H1 (cell line): ENCODE measurements around the gene ARID4B. TPM values are rescaled to one million over a fixed set of nuclear protein-coding genes. Genes with fewer than 3 reads are reported as not detected.

Experiments used
- CBX8 ChIP-seq: fragments of 300-800, 300-1000 bp; sonication (generic); IDR thresholded peaks from 2 replicates; pipeline ENCODE4 v1.7.1; 2016; ENCODE audit warnings: low read depth, low read length, borderline replicate concordance
- CREB1 ChIP-seq: IDR thresholded peaks from 2 replicates; pipeline ENCODE4 v1.6.1; 2012; ENCODE audit warnings: inconsistent platforms
- KDM4A ChIP-seq: IDR thresholded peaks from one replicate; pipeline ENCODE4 v1.7.1; 2012; ENCODE audit warnings: low read depth, mild to moderate bottlenecking, moderate library complexity, low read length, inconsistent platforms; ENCODE audit not compliant: severe bottlenecking
- KDM5A ChIP-seq: fragments of 200-600 bp; IDR thresholded peaks from 2 replicates; pipeline ENCODE4 v1.7.1; 2012; ENCODE audit warnings: mild to moderate bottlenecking, low read length, inconsistent platforms, mixed read lengths
- RFX5 ChIP-seq: IDR thresholded peaks from 2 replicates; pipeline ENCODE4 v1.6.1; 2011; ENCODE audit warnings: low read depth, low read length, improper control_type of control experiment, borderline replicate concordance
- RNF2 ChIP-seq: fragments of 200-900, 300-1000 bp; sonication (generic); IDR thresholded peaks from 2 replicates; pipeline ENCODE4 v1.7.1; 2016; ENCODE audit warnings: borderline replicate concordance, low read depth, mild to moderate bottlenecking, antibody characterized with exemption, low read length; ENCODE audit not compliant: poor library complexity, severe bottlenecking; ENCODE audit errors: missing control alignments
- polyA plus RNA-seq, 7 experiments: library from polyadenylated mRNA; depleted of rRNA in 3 of 7; stranded (reverse) in 5 of 7; unstranded in 2 of 7; fragments of >200 nt in 5 of 7; fragments of 200-250 nt in 2 of 7; gene quantifications; 1 replicate in 5 of 7; 2 replicates in 1 of 7; 4 replicates in 1 of 7; pipeline versions ENCODE4 v1.2.1 to v1.2.3, GENCODE V29; 2011 to 2013; ENCODE audit warnings: missing spikeins in 2 of 7, mixed read lengths in 2 of 7
- total RNA-seq: library from RNA; stranded (reverse); fragmentation: NEBNext Ultra II Directional; extraction: Animal tissue kit (Norgen Biotek cat#: 25700); gene quantifications from 2 replicates; pipeline ENCODE4 v1.2.1, GENCODE V29; 2021

The ARID4B gene
- total and polyA plus RNA-seq, 2 of the 8 experiments (the other 6 are each of a cell fraction or from before 2014, with no cell fraction given): 5.1 to 28.8 TPM

- TF ChIP-seq CBX8 (no peak), RNF2 (no peak), CREB1 (no peak), KDM5A (no peak), RFX5 (no peak), KDM4A (no peak)
Observed at GRCh38 chr1:235142991-235143390, 185.0 kb downstream of the ARID4B start (continued).
